OCI-LY1 (cell line): Measurements from ENCODE around the gene ZNF563.
"Not testable (repeated sequence)": the region's sequence is repeated elsewhere in the genome, so short reads cannot be mapped to it uniquely, and the experiment has no call there.

ENCODE experiments used
- H2AFZ ChIP-seq: fragments of 200-600 bp; sonication (generic), shearing (Covaris generic); 2 replicates; pipeline ENCODE4 v1.6.0; 2014; ENCODE audit warnings: antibody characterized with exemption, mild to moderate bottlenecking, low read length
- H3F3A ChIP-seq: fragments of 200-600 bp; sonication (generic), shearing (Covaris generic); 2 replicates; pipeline ENCODE4 v1.6.0; 2014; ENCODE audit warnings: mild to moderate bottlenecking, antibody characterized with exemption, low read length, moderate library complexity; ENCODE audit not compliant: insufficient read depth
- H3K27ac ChIP-seq: fragments of 200-600 bp; sonication (generic); 2 replicates; pipeline ENCODE4 v1.5.1; 2014; ENCODE audit warnings: low read length, mixed run types, mild to moderate bottlenecking, low read depth; ENCODE audit not compliant: poor library complexity, severe bottlenecking
- H3K27me3 ChIP-seq: fragments of 200-600 bp; sonication (generic); 2 replicates; pipeline ENCODE4 v1.6.0; 2014; ENCODE audit warnings: antibody characterized with exemption, mild to moderate bottlenecking, low read length, moderate library complexity; ENCODE audit not compliant: insufficient read depth
- H3K36me3 ChIP-seq: fragments of 200-600 bp; sonication (generic); 2 replicates; pipeline ENCODE4 v1.6.1; 2014; ENCODE audit warnings: mild to moderate bottlenecking, antibody characterized with exemption, low read length, moderate library complexity, mixed read lengths; ENCODE audit not compliant: insufficient read depth
- H3K4me1 ChIP-seq: fragments of 200-600 bp; sonication (generic); 2 replicates; pipeline ENCODE4 v1.5.1; 2014; ENCODE audit warnings: mild to moderate bottlenecking, low read length, moderate library complexity; ENCODE audit not compliant: insufficient read depth, severe bottlenecking
- H3K4me2 ChIP-seq: fragments of 200-600 bp; sonication (generic), shearing (Covaris generic); 2 replicates; pipeline ENCODE4 v1.6.1; 2014; ENCODE audit warnings: low read length
- H3K4me3 ChIP-seq: fragments of 200-600 bp; sonication (generic); 2 replicates; pipeline ENCODE4 v1.5.1; 2014; ENCODE audit warnings: low read length, low read depth, mild to moderate bottlenecking, mixed read lengths; ENCODE audit not compliant: poor library complexity, severe bottlenecking
- H3K79me2 ChIP-seq: fragments of 200-600 bp; shearing (Covaris generic); 2 replicates; pipeline ENCODE4 v1.6.1; 2016; ENCODE audit warnings: mixed run types, low read length, mixed read lengths; ENCODE audit not compliant: insufficient read depth
- H3K9ac ChIP-seq: fragments of 200-600 bp; sonication (generic), shearing (Covaris generic); 2 replicates; pipeline ENCODE4 v1.6.1; 2014; ENCODE audit warnings: mild to moderate bottlenecking, low read length, mixed read lengths
- H3K9me2 ChIP-seq: fragments of 200-600 bp; sonication (generic), shearing (Covaris generic); 2 replicates; pipeline ENCODE4 v1.6.1; 2014; ENCODE audit warnings: low read depth, mild to moderate bottlenecking, low read length, mixed read lengths
- H3K9me3 ChIP-seq: fragments of 200-600 bp; shearing (Covaris generic); 2 replicates; pipeline ENCODE4 v1.6.1; 2014; ENCODE audit warnings: low read length, mixed read lengths
- H4K20me1 ChIP-seq: fragments of 200-600 bp; sonication (generic), shearing (Covaris generic); 2 replicates; pipeline ENCODE4 v1.6.0; 2016; ENCODE audit warnings: mild to moderate bottlenecking, low read length; ENCODE audit not compliant: insufficient read depth
- CTCF ChIP-seq: fragments of 200-600 bp; sonication (generic), shearing (Covaris generic); IDR thresholded peaks from 2 replicates; pipeline ENCODE4 v1.5.1; 2017; ENCODE audit warnings: mild to moderate bottlenecking, antibody characterized with exemption, low read length, moderate library complexity, mixed read lengths
- EZH2 ChIP-seq: fragments of 200-600 bp; sonication (generic), shearing (Covaris generic); IDR thresholded peaks from 2 replicates; pipeline ENCODE4 v1.8.0; 2017; ENCODE audit warnings: borderline replicate concordance, mixed run types, mild to moderate bottlenecking, antibody characterized with exemption, low read length, moderate library complexity, mixed read lengths

The ZNF563 gene

GRCh38 chr19:12374026-12374425, 40.6 kb upstream of the ZNF563 start:
- H3K9me3 ChIP-seq: peaks cover 11% of the 10 kb centered on the region; the same call in 1 of the 2 replicates

GRCh38 chr19:12365236-12366162, 32.1 kb upstream of the ZNF563 start, which contains the start of gene ZNF442:
Gene ZNF442, minus strand, starts transcription at chr19:12365683. Its CDS starts 2,052 bp downstream, at chr19:12363631.
- Histone ChIP-seq H3K9me3 (no peaks in the 10 kb centered on the region), H3K79me2 (no peaks in the 10 kb centered on the region), H4K20me1 (no peaks in the 10 kb centered on the region), H3K27me3 (no peaks in the 10 kb centered on the region), H3K27ac (no peak within 1 kb of the TSS), H3K4me1 (peaks cover 13% of the 10 kb centered on the region), H3F3A (no peaks in the 10 kb centered on the region), H3K4me3 (peak within 1 kb of the TSS; percentile 85), H3K9ac (peak within 1 kb of the TSS; percentile 84), H3K4me2 (peak within 1 kb of the TSS; percentile 75), H3K36me3 (no peaks in the 10 kb centered on the region), H2AFZ (peak within 1 kb of the TSS; percentile 64; the same call in 1 of the 2 replicates), H3K9me2 (no peaks in the 10 kb centered on the region)
- no peak for TF ChIP-seq EZH2
- peak; percentile 21; the same call in 1 of the 2 replicates for TF ChIP-seq CTCF

More at GRCh38 chr19:12374026-12374425, 40.6 kb upstream of the ZNF563 start:
- H3F3A ChIP-seq: no peaks in the 10 kb centered on the region
- TF ChIP-seq CTCF (no peak), EZH2 (no peak)
- H3K36me3 ChIP-seq: no peaks in the 10 kb centered on the region
- no peak overlapping the region for H3K27ac ChIP-seq
- H4K20me1 ChIP-seq: no peaks in the 10 kb centered on the region
- no peaks in the 10 kb centered on the region for H3K27me3 ChIP-seq
- H3K4me3 ChIP-seq: no peak overlapping the region
- no peak overlapping the region for H3K4me2 ChIP-seq
- no peaks in the 10 kb centered on the region for H3K79me2 ChIP-seq
- no peaks in the 10 kb centered on the region for H3K9me2 ChIP-seq
- no peaks in the 10 kb centered on the region for H3K4me1 ChIP-seq
- no peak overlapping the region for H3K9ac ChIP-seq
- no peak overlapping the region for H2AFZ ChIP-seq

- Histone ChIP-seq H3F3A (no peaks in the 10 kb centered on the region), H3K4me3 (peak overlapping the region; percentile 85), H4K20me1 (no peaks in the 10 kb centered on the region), H3K27me3 (no peaks in the 10 kb centered on the region), H3K27ac (no peak overlapping the region), H3K36me3 (no peaks in the 10 kb centered on the region), H3K4me1 (peaks cover 13% of the 10 kb centered on the region), H3K79me2 (no peaks in the 10 kb centered on the region), H3K9me2 (no peaks in the 10 kb centered on the region), H3K4me2 (peak overlapping the region; percentile 75), H3K9me3 (no peaks in the 10 kb centered on the region), H2AFZ (no peak overlapping the region), H3K9ac (peak overlapping the region; percentile 84)
- TF ChIP-seq EZH2 (no peak), CTCF (no peak)
Measured at GRCh38 chr19:12364391-12365235, 31.2 kb upstream of the ZNF563 start.

GRCh38 chr19:12362236-12362635, 28.8 kb upstream of the ZNF563 start:
- H3K4me3 ChIP-seq, H3K36me3 ChIP-seq, H3K9ac ChIP-seq, H3K9me3 ChIP-seq, H3F3A ChIP-seq, H2AFZ ChIP-seq, H3K9me2 ChIP-seq, H3K79me2 ChIP-seq, H3K27me3 ChIP-seq, H3K27ac ChIP-seq, H4K20me1 ChIP-seq, H3K4me2 ChIP-seq: not testable (repeated sequence)
- peaks cover 13% of the 10 kb centered on the region for H3K4me1 ChIP-seq
